Mucosa of rectum (tissue), 2 donors: Measurements from ENCODE around the gene NCKIPSD.

Experiments
- H3K27ac ChIP-seq, 2 donors: one replicate each; pipeline ENCODE4 v1.7.0; 2013; ENCODE audit warnings: inconsistent platforms in 2 of 2, low read depth in 2 of 2, low read length in 2 of 2
- H3K27me3 ChIP-seq, 2 donors: one replicate each; pipeline ENCODE4 v1.7.0; 2013; ENCODE audit warnings: low read length in 2 of 2; ENCODE audit not compliant: control insufficient read depth in 2 of 2, insufficient read depth in 2 of 2
- H3K36me3 ChIP-seq, 2 donors: one replicate each; pipeline ENCODE4 v1.7.0; 2013; ENCODE audit warnings: low read length in 2 of 2; ENCODE audit not compliant: control insufficient read depth in 2 of 2, insufficient read depth in 2 of 2
- H3K4me1 ChIP-seq, 2 donors: one replicate each; pipeline ENCODE4 v1.7.0; 2013; ENCODE audit warnings: low read length in 2 of 2, mild to moderate bottlenecking in 1 of 2; ENCODE audit not compliant: control insufficient read depth in 2 of 2, insufficient read depth in 2 of 2
- H3K4me3 ChIP-seq, 2 donors: one replicate each; pipeline ENCODE4 v1.7.0; 2013; ENCODE audit warnings: low read length in 2 of 2
- H3K9ac ChIP-seq, 2 donors: one replicate each; pipeline ENCODE4 v1.7.0; 2013; ENCODE audit warnings: low read length in 2 of 2, low read depth in 1 of 2, mild to moderate bottlenecking in 1 of 2
- H3K9me3 ChIP-seq, 2 donors: one replicate each; pipeline ENCODE4 v1.7.0; 2013; ENCODE audit warnings: low read length in 2 of 2; ENCODE audit not compliant: control insufficient read depth in 2 of 2
- donor health status: healthy.
- donor health status: Normal muscosa, but diverticular disease.

NCKIPSD gene

GRCh38 chr3:48687220-48687678, 1.5 kb upstream of the NCKIPSD start:
- Histone ChIP-seq H3K9me3 (no peaks in the 10 kb centered on the region), H3K4me1 (peaks cover 14 to 32% of the 10 kb centered on the region in 2 donors), H3K27ac (no peak overlapping the region), H3K4me3 (no peak overlapping the region), H3K27me3 (no peaks in the 10 kb centered on the region), H3K36me3 (peaks cover 41 to 54% of the 10 kb centered on the region in 2 donors), H3K9ac (no peak overlapping the region)

- Histone ChIP-seq H3K9ac (peak overlapping the region in 1 of 2 donors; percentile 90), H3K9me3 (no peaks in the 10 kb centered on the region), H3K27ac (no peak overlapping the region), H3K4me1 (peaks cover 14 to 32% of the 10 kb centered on the region in 2 donors), H3K36me3 (peaks cover 46 to 53% of the 10 kb centered on the region in 2 donors), H3K27me3 (no peaks in the 10 kb centered on the region), H3K4me3 (peak overlapping the region in 1 of 2 donors; percentile 97)
Measured at GRCh38 chr3:48686538-48687219, 964 bp upstream of the NCKIPSD start.

GRCh38 chr3:48685293-48685602, 467 bp downstream of the NCKIPSD start:
- H3K4me3 ChIP-seq: peak overlapping the region; percentile 86 to 97
- H3K9ac ChIP-seq: peak overlapping the region; percentile 76 to 90
- H3K9me3 ChIP-seq: no peaks in the 10 kb centered on the region
- peaks cover 48 to 54% of the 10 kb centered on the region in 2 donors for H3K36me3 ChIP-seq
- peak overlapping the region; percentile 92 for H3K27ac ChIP-seq
- H3K4me1 ChIP-seq: peaks cover 14 to 32% of the 10 kb centered on the region in 2 donors
- H3K27me3 ChIP-seq: no peaks in the 10 kb centered on the region

- Histone ChIP-seq H3K9me3 (no peaks in the 10 kb centered on the region), H3K27me3 (no peaks in the 10 kb centered on the region), H3K4me1 (peaks cover 14 to 32% of the 10 kb centered on the region in 2 donors), H3K4me3 (peak overlapping the region; percentile 5 to 56), H3K27ac (no peak overlapping the region), H3K9ac (peak overlapping the region in 1 of 2 donors; percentile 38), H3K36me3 (peaks cover 47 to 54% of the 10 kb centered on the region in 2 donors)
Measured at GRCh38 chr3:48684480-48685143, 1.1 kb downstream of the NCKIPSD start.

- H3K9ac ChIP-seq: peak overlapping the region; percentile 17
- H3K27me3 ChIP-seq: no peaks in the 10 kb centered on the region
- H3K4me1 ChIP-seq: peaks cover 14 to 32% of the 10 kb centered on the region in 2 donors
- H3K9me3 ChIP-seq: no peaks in the 10 kb centered on the region
- peaks cover 47 to 53% of the 10 kb centered on the region in 2 donors for H3K36me3 ChIP-seq
- no peak overlapping the region for H3K27ac ChIP-seq
- H3K4me3 ChIP-seq: peak overlapping the region in 1 of 2 donors; percentile 56
Measured at GRCh38 chr3:48684054-48684349, 1.7 kb downstream of the NCKIPSD start.

- no peak overlapping the region for H3K9ac ChIP-seq
- no peaks in the 10 kb centered on the region for H3K27me3 ChIP-seq
- no peak overlapping the region for H3K27ac ChIP-seq
- no peak overlapping the region for H3K4me3 ChIP-seq
- H3K4me1 ChIP-seq: peaks cover 14 to 32% of the 10 kb centered on the region in 2 donors
- H3K9me3 ChIP-seq: no peaks in the 10 kb centered on the region
- peaks cover 46 to 52% of the 10 kb centered on the region in 2 donors for H3K36me3 ChIP-seq
Measured at GRCh38 chr3:48682786-48683185, 2.9 kb downstream of the NCKIPSD start.

GRCh38 chr3:48681974-48682610, 3.6 kb downstream of the NCKIPSD start:
- Histone ChIP-seq H3K36me3 (peaks cover 41 to 52% of the 10 kb centered on the region in 2 donors), H3K4me1 (peaks cover 14 to 29% of the 10 kb centered on the region in 2 donors), H3K9ac (no peak overlapping the region), H3K27ac (no peak overlapping the region), H3K9me3 (no peaks in the 10 kb centered on the region), H3K4me3 (no peak overlapping the region), H3K27me3 (no peaks in the 10 kb centered on the region)

- Histone ChIP-seq H3K4me3 (no peak overlapping the region), H3K36me3 (peaks cover 41 to 53% of the 10 kb centered on the region in 2 donors), H3K27ac (no peak overlapping the region), H3K9me3 (no peaks in the 10 kb centered on the region), H3K4me1 (peaks cover 14 to 26% of the 10 kb centered on the region in 2 donors), H3K9ac (no peak overlapping the region), H3K27me3 (no peaks in the 10 kb centered on the region)
Measured at GRCh38 chr3:48681541-48681880, 4.2 kb downstream of the NCKIPSD start.

- H3K36me3 ChIP-seq: peaks cover 42 to 56% of the 10 kb centered on the region in 2 donors
- H3K4me1 ChIP-seq: peaks cover 14 to 22% of the 10 kb centered on the region in 2 donors
- no peak overlapping the region for H3K4me3 ChIP-seq
- H3K9me3 ChIP-seq: no peaks in the 10 kb centered on the region
- H3K9ac ChIP-seq: no peak overlapping the region
- no peaks in the 10 kb centered on the region for H3K27me3 ChIP-seq
- no peak overlapping the region for H3K27ac ChIP-seq
Measured at GRCh38 chr3:48680811-48681540, 4.7 kb downstream of the NCKIPSD start.
